ENCODE data around the gene MYO7A.
A peak's percentile ranks its signal among the peaks of the same experiment; 100 is the strongest.

MYO7A gene

GRCh38 chr11:77142091-77142975 is 14.3 kb downstream of the MYO7A start:
- H3K4me3 Mint-ChIP-seq, result peak overlapping the region; percentile 26
- peak overlapping the region; percentile 63 for H3K27ac Mint-ChIP-seq
- ATAC-seq, result peak; percentile 89
- H3K36me3 Mint-ChIP-seq, result peaks cover 5% of the 10 kb centered on the region
- DNase-seq (ENCODE audit: low spot score in 2 of 2), result peak in 1 of 2 donors; percentile 63
- no peaks in the 10 kb centered on the region for H3K9me3 Mint-ChIP-seq
- peaks cover 29% of the 10 kb centered on the region for H3K4me1 Mint-ChIP-seq

DNA sequence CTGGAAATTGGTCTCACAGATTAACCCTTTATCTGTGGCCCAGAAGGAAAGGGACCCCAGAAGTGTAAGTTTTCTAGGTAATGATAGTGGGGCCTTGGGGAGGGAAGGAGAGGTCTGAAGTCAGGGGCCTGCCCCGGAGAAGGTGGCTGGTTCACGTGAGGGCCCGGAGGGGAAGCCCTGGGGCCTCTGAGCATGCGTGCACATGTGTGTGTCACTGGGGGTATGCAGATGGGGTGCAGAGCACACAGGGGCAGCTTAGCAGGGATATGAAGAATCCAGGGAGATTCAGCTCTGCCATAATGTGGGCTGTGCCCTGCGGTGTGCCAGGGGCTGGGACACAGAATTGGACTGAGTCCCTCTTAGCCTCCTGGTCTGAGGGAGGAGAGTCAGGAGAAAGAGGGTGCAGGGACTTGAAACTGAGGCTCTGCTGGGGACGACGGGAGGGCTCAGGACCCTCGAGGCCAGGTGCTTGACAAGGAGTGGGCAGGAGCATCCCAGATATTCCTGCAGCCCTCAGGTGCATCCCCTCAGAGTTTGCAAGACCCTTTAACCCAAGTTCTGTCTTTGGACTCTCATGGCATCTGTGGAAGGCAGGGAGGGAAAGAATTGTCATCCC is 15.5 kb downstream of the MYO7A start:
- Mint-ChIP-seq H3K4me3 (no peak overlapping the region), H3K27ac (no peak overlapping the region), H3K4me1 (peaks cover 39% of the 10 kb centered on the region), H3K36me3 (peaks cover 5% of the 10 kb centered on the region), H3K9me3 (no peaks in the 10 kb centered on the region)
- DNase-seq (ENCODE audit: low spot score in 2 of 2) (no peak), ATAC-seq (no peak)

DNA sequence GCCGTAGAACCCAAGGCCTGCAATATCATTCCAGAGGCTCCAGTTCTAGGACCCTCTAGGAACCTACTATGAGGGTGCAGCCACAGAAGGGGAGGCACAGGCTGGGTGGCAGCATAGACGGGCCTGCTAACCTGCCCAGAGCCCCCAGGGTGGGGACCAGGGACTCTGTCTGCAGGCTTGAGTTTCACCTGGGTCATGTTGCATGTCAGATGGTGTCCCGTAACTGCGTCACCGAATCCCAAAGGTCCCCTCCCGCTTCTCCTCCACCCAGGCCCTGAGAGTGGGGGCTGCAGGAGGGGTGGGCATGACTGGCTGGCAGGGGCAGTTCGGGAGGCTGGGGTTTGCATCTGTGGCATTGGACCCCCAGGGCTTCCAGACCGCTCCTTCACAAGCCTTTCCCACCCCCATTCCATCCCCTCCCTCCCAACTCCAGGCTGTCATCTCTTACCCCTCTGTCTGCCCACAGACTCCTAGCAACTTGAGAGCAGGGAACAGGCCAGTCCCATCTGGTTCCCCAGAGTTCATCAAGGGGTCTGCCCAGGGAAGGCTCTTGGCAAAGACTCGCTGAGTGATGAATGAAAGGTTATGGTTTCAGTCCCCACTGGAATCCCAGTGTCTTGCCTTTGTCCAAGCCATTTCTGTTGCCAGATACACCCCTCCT is 16.3 kb downstream of the MYO7A start:
- Mint-ChIP-seq H3K9me3 (no peaks in the 10 kb centered on the region), H3K4me1 (peaks cover 40% of the 10 kb centered on the region), H3K36me3 (peaks cover 5% of the 10 kb centered on the region), H3K27ac (no peak overlapping the region), H3K4me3 (no peak overlapping the region)
- DNase-seq (ENCODE audit: low spot score in 2 of 2), result no peak
- ATAC-seq, result no peak

DNA sequence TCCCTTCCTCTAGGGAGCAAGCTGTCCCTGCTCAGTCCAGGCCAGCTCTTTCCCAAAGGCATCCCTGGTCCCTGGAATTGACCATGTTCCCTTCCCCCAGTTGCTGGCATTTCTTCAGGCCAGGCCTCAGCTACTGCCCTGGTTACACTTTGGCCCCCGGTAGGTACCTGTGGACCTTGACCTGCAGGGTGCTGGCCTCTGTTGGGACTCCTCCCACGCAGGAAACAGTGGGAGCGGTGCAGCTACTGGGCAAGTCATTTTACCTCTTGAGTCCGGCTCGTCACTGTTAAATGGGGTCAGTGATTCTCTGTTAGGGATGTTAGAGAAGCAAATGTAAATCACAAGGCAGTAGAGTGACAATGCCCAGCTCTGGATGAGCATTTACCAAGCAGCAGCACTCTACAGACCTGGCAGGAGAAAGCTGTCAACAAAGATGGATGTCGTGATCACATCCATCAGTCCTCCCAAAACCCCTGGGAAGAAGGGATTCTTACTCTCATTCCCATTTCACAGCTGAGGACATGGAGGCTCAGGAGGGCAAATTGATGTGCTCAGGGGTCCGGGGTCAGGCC is 16.9 kb downstream of the MYO7A start:
- Mint-ChIP-seq H3K4me3 (no peak overlapping the region), H3K27ac (no peak overlapping the region), H3K4me1 (peaks cover 40% of the 10 kb centered on the region), H3K36me3 (peaks cover 5% of the 10 kb centered on the region), H3K9me3 (no peaks in the 10 kb centered on the region)
- DNase-seq (ENCODE audit: low spot score in 2 of 2), result no peak
- ATAC-seq, result no peak

DNA sequence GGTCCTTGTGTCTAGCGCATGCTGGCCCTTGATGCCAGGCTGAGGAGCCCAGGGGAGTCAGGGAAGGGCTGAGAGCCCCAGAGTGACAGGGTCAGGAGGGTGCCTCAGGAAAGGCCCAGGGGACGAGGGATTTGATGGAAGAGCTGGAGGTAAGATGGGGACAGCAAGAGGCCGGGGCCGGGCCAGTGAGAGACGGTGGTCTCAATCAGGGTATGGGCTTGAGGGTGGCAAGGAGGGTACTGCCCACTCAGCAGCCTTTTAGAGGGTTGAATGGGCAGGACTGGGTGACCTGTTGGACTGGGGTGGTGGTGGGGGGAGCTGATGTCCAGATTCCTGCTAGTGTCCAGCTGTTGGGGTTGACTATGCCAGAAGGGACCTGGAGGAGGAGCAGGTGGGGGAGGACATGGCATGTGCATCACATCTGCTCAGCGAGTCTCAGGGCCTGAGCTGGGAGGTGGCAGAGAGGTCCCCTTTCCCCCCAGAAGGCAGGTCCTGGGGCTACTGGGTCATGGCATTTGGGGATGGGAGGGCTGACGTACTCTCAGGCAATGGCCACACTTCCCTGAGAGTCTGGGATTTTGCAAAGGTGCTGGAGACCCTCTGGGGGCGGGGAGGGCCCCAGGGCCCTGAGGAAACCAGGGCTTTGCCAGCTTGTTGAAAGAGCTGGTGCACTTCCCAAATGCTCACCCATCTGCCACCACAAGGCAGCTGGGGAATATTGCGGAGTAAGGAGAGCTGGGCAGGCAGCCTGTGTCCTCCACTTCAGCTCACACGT is 18.4 kb downstream of the MYO7A start:
- no peak for ATAC-seq

DNA sequence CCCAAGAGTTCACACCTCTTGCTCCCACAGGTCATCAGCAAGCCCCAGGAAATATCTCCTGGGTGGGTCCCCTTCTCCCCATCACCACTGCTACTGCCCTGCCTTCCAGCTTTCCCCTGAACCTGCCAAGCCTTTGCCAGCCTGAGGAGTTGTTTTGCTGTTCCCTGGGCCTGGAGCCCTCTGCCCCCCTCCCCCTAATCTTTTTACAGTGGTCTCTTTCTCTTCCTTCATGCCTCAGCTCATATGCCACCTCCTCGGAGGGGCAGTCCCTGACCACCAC is 18.9 kb downstream of the MYO7A start:
- Mint-ChIP-seq H3K9me3 (no peaks in the 10 kb centered on the region), H3K36me3 (peaks cover 5% of the 10 kb centered on the region), H3K4me1 (peaks cover 46% of the 10 kb centered on the region), H3K4me3 (no peak overlapping the region), H3K27ac (no peak overlapping the region)
- ATAC-seq (no peak), DNase-seq (ENCODE audit: low spot score in 2 of 2) (no peak)

More for the DNA sequence above, 18.4 kb downstream of the MYO7A start:
- Mint-ChIP-seq H3K36me3 (peaks cover 5% of the 10 kb centered on the region), H3K27ac (no peak overlapping the region), H3K9me3 (no peaks in the 10 kb centered on the region), H3K4me3 (no peak overlapping the region), H3K4me1 (peaks cover 46% of the 10 kb centered on the region)
- no peak for DNase-seq (ENCODE audit: low spot score in 2 of 2)

GRCh38 chr11:77147668-77148321 is 19.7 kb downstream of the MYO7A start:
- Mint-ChIP-seq H3K27ac (peak overlapping the region; percentile 84), H3K4me3 (peak overlapping the region; percentile 60), H3K9me3 (no peaks in the 10 kb centered on the region), H3K4me1 (peaks cover 46% of the 10 kb centered on the region), H3K36me3 (peaks cover 8% of the 10 kb centered on the region)
- ATAC-seq, result peak; percentile 53
- DNase-seq (ENCODE audit: low spot score in 2 of 2), result peak; percentile 14 to 73

- ATAC-seq, result no peak
- no peaks in the 10 kb centered on the region for H3K9me3 Mint-ChIP-seq
- H3K4me3 Mint-ChIP-seq, result no peak overlapping the region
- H3K4me1 Mint-ChIP-seq, result peaks cover 49% of the 10 kb centered on the region
- DNase-seq (ENCODE audit: low spot score in 2 of 2), result no peak
- no peak overlapping the region for H3K27ac Mint-ChIP-seq
- H3K36me3 Mint-ChIP-seq, result peaks cover 8% of the 10 kb centered on the region
These were observed 21.1 kb downstream of the MYO7A start for GRCh38 chr11:77148963-77149715.

- H3K27ac Mint-ChIP-seq, result no peak overlapping the region
- H3K36me3 Mint-ChIP-seq, result peaks cover 8% of the 10 kb centered on the region
- H3K9me3 Mint-ChIP-seq, result no peaks in the 10 kb centered on the region
- H3K4me1 Mint-ChIP-seq, result peaks cover 55% of the 10 kb centered on the region
- ATAC-seq, result no peak
- DNase-seq (ENCODE audit: low spot score in 2 of 2), result no peak
- H3K4me3 Mint-ChIP-seq, result no peak overlapping the region
These were observed 21.8 kb downstream of the MYO7A start for GRCh38 chr11:77149716-77150392.

DNA sequence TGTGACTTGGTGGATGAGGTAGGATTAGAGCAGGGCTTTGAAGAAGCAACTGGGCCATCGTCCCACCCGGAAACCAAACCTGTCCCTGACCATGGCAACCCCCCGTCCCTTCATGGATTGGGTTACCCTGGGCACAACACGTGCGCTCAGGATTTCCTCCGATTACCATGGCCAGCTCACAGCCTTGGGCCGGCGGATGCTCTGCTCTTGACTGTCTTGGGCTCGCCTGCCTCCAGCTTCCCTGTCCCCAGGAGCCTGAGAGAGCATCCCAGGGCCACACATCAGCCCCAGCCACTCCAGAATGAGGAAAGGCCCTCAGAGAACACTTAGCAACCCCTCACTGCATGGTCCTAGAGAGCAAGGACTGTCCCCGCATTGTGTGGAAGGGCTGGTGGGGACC is 22.8 kb downstream of the MYO7A start:
- Mint-ChIP-seq H3K36me3 (peaks cover 8% of the 10 kb centered on the region), H3K27ac (peak overlapping the region; percentile 69), H3K9me3 (no peaks in the 10 kb centered on the region), H3K4me1 (peaks cover 64% of the 10 kb centered on the region), H3K4me3 (no peak overlapping the region)
- no peak for ATAC-seq
- no peak for DNase-seq (ENCODE audit: low spot score in 2 of 2)

DNA sequence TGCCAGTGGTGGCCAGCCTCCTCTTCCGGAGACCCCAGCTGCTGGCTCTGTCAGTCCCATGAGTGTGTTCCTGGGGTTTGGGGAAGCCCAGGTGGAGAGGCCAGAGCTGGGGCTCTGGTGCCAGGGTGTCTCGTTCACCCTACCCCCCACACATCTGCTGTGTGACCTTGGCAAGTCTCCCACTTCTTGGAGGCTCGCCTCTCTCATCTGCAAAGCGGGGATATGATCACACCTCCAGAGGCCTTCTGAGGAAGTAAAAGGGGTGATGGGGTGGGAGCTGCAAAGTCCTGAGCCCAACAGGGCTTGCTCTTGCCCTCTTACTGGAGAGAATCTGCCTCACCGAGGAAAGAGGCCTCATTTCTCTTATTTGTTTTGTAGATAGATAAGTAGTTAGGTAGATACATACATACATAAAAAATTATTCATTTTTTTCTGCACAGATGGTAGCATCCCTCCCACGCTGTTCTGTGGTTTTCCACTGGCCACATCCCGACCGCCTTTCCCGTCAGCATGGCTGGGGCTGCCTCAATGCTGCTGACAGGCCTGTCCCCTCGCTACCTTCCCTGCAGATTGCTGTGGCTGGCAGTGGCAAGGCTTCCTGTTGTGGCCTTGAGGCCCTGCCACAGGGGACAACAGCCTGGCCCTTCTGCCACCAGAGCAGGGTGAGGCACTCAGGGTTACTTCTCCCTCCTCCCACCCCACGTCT is 23.9 kb downstream of the MYO7A start:
- Mint-ChIP-seq H3K4me1 (peaks cover 67% of the 10 kb centered on the region), H3K27ac (peak overlapping the region; percentile 69), H3K9me3 (no peaks in the 10 kb centered on the region), H3K36me3 (peaks cover 8% of the 10 kb centered on the region), H3K4me3 (peak overlapping the region; percentile 47)
- ATAC-seq (peak; percentile 85), DNase-seq (ENCODE audit: low spot score in 2 of 2) (peak; percentile 50 to 83)

- DNase-seq (ENCODE audit: low spot score in 2 of 2), result no peak
These were observed 24.8 kb downstream of the MYO7A start for GRCh38 chr11:77152846-77153245.

More at GRCh38 chr11:77152846-77153245, 24.8 kb downstream of the MYO7A start:
- peak overlapping the region; percentile 69 for H3K27ac Mint-ChIP-seq
- H3K9me3 Mint-ChIP-seq, result no peaks in the 10 kb centered on the region
- H3K36me3 Mint-ChIP-seq, result peaks cover 8% of the 10 kb centered on the region
- H3K4me1 Mint-ChIP-seq, result peaks cover 59% of the 10 kb centered on the region
- no peak for ATAC-seq
- H3K4me3 Mint-ChIP-seq, result peak overlapping the region; percentile 47
